Activated CD8-positive, alpha-beta memory T cell treated with anti-CD3 and anti-CD28 coated beads, Interleukin-2, amount 50 U/mL, for 1 hour (primary cell): ENCODE results near the gene PRKCZ.

Source experiments
- DNase-seq: peaks from one replicate; pipeline ENCODE4 v3.0.0-alpha.2; 2020; ENCODE audit errors: extremely low read depth

The PRKCZ gene

GRCh38 chr1:2209400-2210083 is 159.3 kb downstream of the PRKCZ start:
- DNase-seq, result no peak

- no peak for DNase-seq
Measured at GRCh38 chr1:2210084-2210653, 160.0 kb downstream of the PRKCZ start.

GRCh38 chr1:2210786-2211185 is 160.6 kb downstream of the PRKCZ start:
- DNase-seq, result no peak

- no peak for DNase-seq
Measured at GRCh38 chr1:2212274-2212531, 162.0 kb downstream of the PRKCZ start.

GRCh38 chr1:2212532-2213491 is 162.6 kb downstream of the PRKCZ start:
- no peak for DNase-seq

- no peak for DNase-seq
Measured at GRCh38 chr1:2213576-2214505, 163.6 kb downstream of the PRKCZ start.

- DNase-seq, result no peak
Measured at GRCh38 chr1:2214541-2215241, 164.5 kb downstream of the PRKCZ start.

GRCh38 chr1:2215329-2215728 is 165.1 kb downstream of the PRKCZ start:
- DNase-seq, result no peak

GRCh38 chr1:2215909-2216766 is 165.9 kb downstream of the PRKCZ start:
- DNase-seq, result no peak

GRCh38 chr1:2216767-2217058 is 166.5 kb downstream of the PRKCZ start:
- no peak for DNase-seq

GRCh38 chr1:2221271-2221670 is 171.1 kb downstream of the PRKCZ start:
- DNase-seq, result no peak

GRCh38 chr1:2224170-2224584 is 174.0 kb downstream of the PRKCZ start:
- no peak for DNase-seq

- DNase-seq, result no peak
Measured at GRCh38 chr1:2224631-2225428, 174.6 kb downstream of the PRKCZ start.

- no peak for DNase-seq
Measured at GRCh38 chr1:2226525-2227345, 176.5 kb downstream of the PRKCZ start.

- DNase-seq, result peak; percentile 80
Measured at GRCh38 chr1:2227346-2228156, 177.3 kb downstream of the PRKCZ start.

GRCh38 chr1:2228157-2228594 is 178.0 kb downstream of the PRKCZ start, which contains the start of gene SKI:
Gene SKI (plus strand): TSS chr1:2228319. CDS start chr1:2228767, 448 bp downstream.
- no peak for DNase-seq

GRCh38 chr1:2228694-2229036 is 178.5 kb downstream of the PRKCZ start:
- DNase-seq, result no peak
